GM23248 (cell line): ENCODE data around the gene SH3BGRL2.

Experiments
- EZH2 ChIP-seq: fragments of 200-600 bp; sonication (generic); IDR thresholded peaks from 2 replicates; pipeline ENCODE4 v1.6.1; 2018; ENCODE audit warnings: antibody characterized with exemption, mild to moderate bottlenecking; ENCODE audit not compliant: insufficient read depth, poor library complexity, severe bottlenecking
- EZH2phosphoT487 ChIP-seq: fragments of 200-600 bp; sonication (generic); IDR thresholded peaks from 2 replicates; pipeline ENCODE4 v1.6.1; 2018; ENCODE audit warnings: antibody characterized with exemption, moderate library complexity, mild to moderate bottlenecking, low read depth; ENCODE audit not compliant: insufficient read depth

- TF ChIP-seq EZH2 = no peak
- TF ChIP-seq EZH2phosphoT487 = no peak
These were observed 41.4 kb upstream of the SH3BGRL2 start for GRCh38 chr6:79589701-79590100.
